IMR-90 (cell line): Measurements from ENCODE around the gene FBXO44. TPM values are rescaled to one million over a fixed set of nuclear protein-coding genes. Genes with fewer than 3 reads are reported as not detected.

Experiments
- ATAC-seq: fragments of 200-7000 bp; cut with Tn5 transposase; 2 replicates; pipeline ENCODE4 v1.9.1; 2020; ENCODE audit warnings: low read depth, mild to moderate bottlenecking, moderate library complexity
- BruUV-seq: library from RNA; stranded (reverse); fragments of 400-500 nt; replicated peaks from 2 replicates; lab custom pipeline; 2021; lab: Mats Ljungman, UMichigan
- CTCF ChIA-PET: fragments of 300-600 bp; formaldehyde crosslinking; extraction: SDS; loops from one replicate; lab custom pipeline; 2021; ENCODE audit warnings: antibody characterized with exemption; lab: Yijun Ruan, JAX
- POLR2A ChIA-PET: fragments of 300-600 bp; sonication (Branson Sonifier 250); formaldehyde crosslinking; loops from one replicate; lab custom pipeline; 2022; ENCODE audit warnings: antibody characterized with exemption; ENCODE audit not compliant: unreplicated experiment; lab: Charles Lee
- DNase-seq: peaks from one replicate; pipeline ENCODE4 v3.0.0; 2013
- H2AFZ ChIP-seq: replicated peaks from 2 replicates; pipeline ENCODE3; 2013; ENCODE audit warnings: low read length, mild to moderate bottlenecking; ENCODE audit not compliant: poor library complexity
- H2AK5ac ChIP-seq: 2 replicates; pipeline ENCODE4 v1.6.1; 2013; ENCODE audit warnings: low read depth, low read length, inconsistent platforms
- H2AK9ac ChIP-seq: replicated peaks from 2 replicates; pipeline ENCODE3; 2013; ENCODE audit warnings: mild to moderate bottlenecking, low read depth, low read length, moderate library complexity; ENCODE audit not compliant: poor library complexity
- H2BK120ac ChIP-seq: 2 replicates; pipeline ENCODE4 v1.6.1; 2013; ENCODE audit warnings: low read depth, low read length, inconsistent platforms
- H2BK15ac ChIP-seq: 3 replicates; pipeline ENCODE4 v1.6.1; 2013; ENCODE audit warnings: low read depth, low read length, inconsistent platforms
- H2BK20ac ChIP-seq: 2 replicates; pipeline ENCODE4 v1.6.1; 2013; ENCODE audit warnings: low read depth, mild to moderate bottlenecking, inconsistent platforms, low read length, moderate library complexity
- H2BK5ac ChIP-seq: 2 replicates; pipeline ENCODE4 v1.6.1; 2013; ENCODE audit warnings: mild to moderate bottlenecking, low read depth, low read length, inconsistent platforms; ENCODE audit not compliant: poor library complexity, severe bottlenecking
- H3K14ac ChIP-seq: replicated peaks from 2 replicates; pipeline ENCODE4 v1.6.1; 2013; ENCODE audit warnings: low read depth, low read length, inconsistent platforms
- H3K18ac ChIP-seq: 2 replicates; pipeline ENCODE4 v1.6.1; 2013; ENCODE audit warnings: low read depth, low read length, control low read depth
- H3K23ac ChIP-seq: 2 replicates; pipeline ENCODE4 v1.6.1; 2013; ENCODE audit warnings: low read depth, low read length, inconsistent platforms
- H3K27ac ChIP-seq: 2 replicates; pipeline ENCODE4 v1.5.1; 2013; ENCODE audit warnings: mild to moderate bottlenecking, control low read depth, low read length; ENCODE audit not compliant: insufficient read depth
- H3K27me3 ChIP-seq: 2 replicates; pipeline ENCODE4 v1.6.1; 2013; ENCODE audit warnings: low read length; ENCODE audit not compliant: control insufficient read depth, insufficient read depth
- H3K36me3 ChIP-seq: 2 replicates; pipeline ENCODE4 v1.6.1; 2013; ENCODE audit warnings: low read length, mixed read lengths; ENCODE audit not compliant: control insufficient read depth, insufficient read depth
- H3K4ac ChIP-seq: 2 replicates; pipeline ENCODE4 v1.6.1; 2013; ENCODE audit warnings: low read depth, low read length, inconsistent platforms
- H3K4me1 ChIP-seq: 2 replicates; pipeline ENCODE4 v1.6.1; 2013; ENCODE audit warnings: low read length, mixed read lengths; ENCODE audit not compliant: control insufficient read depth, insufficient read depth
- H3K4me2 ChIP-seq: 2 replicates; pipeline ENCODE4 v1.6.1; 2013; ENCODE audit warnings: low read depth, mild to moderate bottlenecking, control low read depth, low read length, moderate library complexity
- H3K4me3 ChIP-seq: 2 replicates; pipeline ENCODE4 v1.5.1; 2013; ENCODE audit warnings: low read depth, mild to moderate bottlenecking, control low read depth, low read length, moderate library complexity; ENCODE audit not compliant: insufficient read depth
- H3K56ac ChIP-seq: 2 replicates; pipeline ENCODE4 v1.6.1; 2013; ENCODE audit warnings: low read length, inconsistent platforms; ENCODE audit not compliant: insufficient read depth; ENCODE audit errors: extremely low read depth
- H3K79me1 ChIP-seq, 2 experiments: 2 replicates each; pipeline ENCODE4 v1.6.1; 2013; ENCODE audit warnings: low read length in 2 of 2, inconsistent platforms in 1 of 2, low read depth in 1 of 2
- H3K9ac ChIP-seq: 2 replicates; pipeline ENCODE4 v1.6.1; 2013; ENCODE audit warnings: low read depth, low read length, control low read depth
- H3K9me1 ChIP-seq: 2 replicates; pipeline ENCODE4 v1.6.1; 2013; ENCODE audit warnings: low read length, inconsistent platforms; ENCODE audit not compliant: insufficient read depth
- H3K9me3 ChIP-seq: 2 replicates; pipeline ENCODE4 v1.6.1; 2013; ENCODE audit warnings: low read length; ENCODE audit not compliant: control insufficient read depth, insufficient read depth
- H4K20me1 ChIP-seq: 2 replicates; pipeline ENCODE4 v1.6.1; 2013; ENCODE audit warnings: low read length, inconsistent platforms; ENCODE audit not compliant: insufficient read depth
- H4K5ac ChIP-seq: 2 replicates; pipeline ENCODE4 v1.6.1; 2013; ENCODE audit warnings: mild to moderate bottlenecking, low read depth, low read length, control low read depth
- H4K8ac ChIP-seq, 2 experiments: 2 replicates each; pipeline ENCODE4 v1.6.1; 2013; ENCODE audit warnings: low read depth in 2 of 2, low read length in 2 of 2, control low read depth in 1 of 2, inconsistent platforms in 1 of 2
- H4K91ac ChIP-seq: 2 replicates; pipeline ENCODE4 v1.6.1; 2013; ENCODE audit warnings: low read depth, low read length, inconsistent platforms; ENCODE audit not compliant: insufficient read depth
- BHLHE40 ChIP-seq: fragments of 150-350 bp; IDR thresholded peaks from 2 replicates; pipeline ENCODE4 v1.6.1; 2016; ENCODE audit warnings: mild to moderate bottlenecking, low read depth, low read length
- CEBPB ChIP-seq: IDR thresholded peaks from 2 replicates; pipeline ENCODE4 v1.6.1; 2012; ENCODE audit warnings: low read depth, low read length, improper control_type of control experiment
- CHD1 ChIP-seq: IDR thresholded peaks from 2 replicates; pipeline ENCODE4 v1.6.1; 2012; ENCODE audit warnings: low read depth, low read length, improper control_type of control experiment
- CTCF ChIP-seq: conservative IDR thresholded peaks from 2 replicates; pipeline ENCODE4 v1.5.1; 2012; ENCODE audit warnings: mild to moderate bottlenecking, low read depth, low read length, improper control_type of control experiment
- ELK1 ChIP-seq: fragments of 150-350 bp; IDR thresholded peaks from 2 replicates; pipeline ENCODE4 v1.6.1; 2016; ENCODE audit warnings: low read depth, mild to moderate bottlenecking, low read length, moderate library complexity, borderline replicate concordance
- FOS ChIP-seq: fragments of 150-350 bp; IDR thresholded peaks from 2 replicates; pipeline ENCODE4 v1.6.1; 2016; ENCODE audit warnings: low read depth, low read length
- MAFK ChIP-seq: IDR thresholded peaks from 2 replicates; pipeline ENCODE4 v1.6.1; 2012; ENCODE audit warnings: low read depth, low read length, improper control_type of control experiment
- MAZ ChIP-seq: IDR thresholded peaks from 2 replicates; pipeline ENCODE4 v1.6.1; 2012; ENCODE audit warnings: low read depth, mild to moderate bottlenecking, low read length, improper control_type of control experiment, moderate library complexity, borderline replicate concordance
- MXI1 ChIP-seq: IDR thresholded peaks from 2 replicates; pipeline ENCODE4 v1.6.1; 2012; ENCODE audit warnings: low read depth, mild to moderate bottlenecking, low read length, moderate library complexity, borderline replicate concordance
- NFE2L2 ChIP-seq: fragments of 150-350 bp; IDR thresholded peaks from 2 replicates; pipeline ENCODE4 v1.6.1; 2016; ENCODE audit warnings: low read depth, mild to moderate bottlenecking, low read length
- POLR2A ChIP-seq: IDR thresholded peaks from 2 replicates; pipeline ENCODE4 v1.6.1; 2012; ENCODE audit warnings: mild to moderate bottlenecking, low read depth, low read length
- RAD21 ChIP-seq: IDR thresholded peaks from 2 replicates; pipeline ENCODE4 v1.6.1; 2012; ENCODE audit warnings: low read length, improper control_type of control experiment
- RCOR1 ChIP-seq: IDR thresholded peaks from 2 replicates; pipeline ENCODE4 v1.6.1; 2012; ENCODE audit warnings: mild to moderate bottlenecking, low read length, improper control_type of control experiment; ENCODE audit not compliant: insufficient replicate concordance
- RFX5 ChIP-seq: IDR thresholded peaks from 2 replicates; pipeline ENCODE4 v1.8.0; 2012; ENCODE audit warnings: low read depth, mild to moderate bottlenecking, low read length, moderate library complexity
- SMC3 ChIP-seq: fragments of 150-350 bp; IDR thresholded peaks from 2 replicates; pipeline ENCODE4 v1.6.1; 2016; ENCODE audit warnings: low read depth, mild to moderate bottlenecking, antibody characterized with exemption, low read length, moderate library complexity
- USF2 ChIP-seq: fragments of 150-350 bp; IDR thresholded peaks from 2 replicates; pipeline ENCODE4 v1.6.1; 2017; ENCODE audit warnings: mild to moderate bottlenecking, antibody characterized with exemption, low read length, low read depth
- WGBS, 2 experiments: methylation state at CpG; one replicate each; pipeline versions ENCODE4 v1.1.5 to v1.1.7; 2013; ENCODE audit warnings: missing lambda C conversion rate in 2 of 2; ENCODE audit not compliant: insufficient read length in 1 of 2; ENCODE audit errors: extremely low coverage in 2 of 2; 5-methylcytosine and 5-hydroxymethylcytosine counted together
- dilution Hi-C: fragments of 300-500 bp; cut with HindIII; formaldehyde crosslinking; loops from one replicate; pipeline ENCODE4 v1.14.3; 2018; ENCODE audit warnings: low sequenced_read_pairs; ENCODE audit not compliant: unreplicated experiment
- in situ Hi-C: fragments of 300-500 bp; cut with MboI; formaldehyde crosslinking; loops from 3 replicates; pipeline ENCODE4 v1.14.3; 2019; ENCODE audit warnings: low sequenced_read_pairs, inconsistent platforms, mixed read lengths
- intact Hi-C: fragments of 100-400 bp; cut with micrococcal nuclease; formaldehyde crosslinking; loops from 2 replicates; pipeline ENCODE4 v1.10.0; 2022
- polyA plus RNA-seq, 3 experiments: library from polyadenylated mRNA; depleted of rRNA; stranded (reverse); fragments of >200 nt; gene quantifications; 2 replicates each; pipeline ENCODE4 v1.2.3, GENCODE V29; 2012; ENCODE audit warnings: low replicate concordance in 1 of 3
- total RNA-seq: library from RNA; depleted of rRNA; stranded (reverse); fragments of >200 nt; gene quantifications from 2 replicates; pipeline ENCODE4 v1.2.3, GENCODE V29; 2012

The FBXO44 gene
- total and polyA plus RNA-seq, 2 of the 4 experiments (the other 2 are of a cell fraction), result 9.3 to 25.5 TPM

- Histone ChIP-seq H2AK5ac (no peak overlapping the region), H3K27ac (no peak overlapping the region), H3K56ac (no peak overlapping the region), H3K9ac (no peak overlapping the region), H4K20me1 (no peaks in the 10 kb centered on the region), H4K5ac (no peak overlapping the region), H3K4me3 (no peak overlapping the region), H3K23ac (no peak overlapping the region), H2BK120ac (no peak overlapping the region), H2BK20ac (no peak overlapping the region), H4K91ac (no peak overlapping the region), H3K79me1 (peaks cover 7 to 12% of the 10 kb centered on the region in 2 experiments; a peak in 3 of 4 replicates), H3K9me1 (peaks cover 5% of the 10 kb centered on the region; the same call in 1 of the 2 replicates), H3K4me1 (no peaks in the 10 kb centered on the region), H2AFZ (no peak overlapping the region), H3K14ac (no peak overlapping the region), H2BK15ac (no peak overlapping the region), H3K36me3 (peaks cover 46% of the 10 kb centered on the region), H3K18ac (no peak overlapping the region), H3K4me2 (no peak overlapping the region), H4K8ac (no peak overlapping the region), H2AK9ac (no peak overlapping the region), H3K9me3 (no peaks in the 10 kb centered on the region), H2BK5ac (no peak overlapping the region), H3K27me3 (no peaks in the 10 kb centered on the region), H3K4ac (no peak overlapping the region)
- intact Hi-C loops (no loop called here), dilution Hi-C loops (no loop called here), in situ Hi-C loops (no loop called here)
- DNase-seq (no peak), ATAC-seq (no peak)
- BruUV-seq, result no TSS peak
- TF ChIP-seq SMC3 (no peak), MAZ (no peak), USF2 (no peak), CHD1 (no peak), MXI1 (no peak), CTCF (no peak), RCOR1 (no peak), RAD21 (no peak), ELK1 (no peak), POLR2A (no peak), FOS (no peak), BHLHE40 (no peak), RFX5 (no peak), MAFK (no peak), NFE2L2 (no peak), CEBPB (no peak)
- ChIA-PET POLR2A (no interaction called here), CTCF (no interaction called here)
- 100% methylated on average over 1 of the region's 10 CpGs; no CpG with 5 or more reads in 1 of the 2 experiments for WGBS, 2 experiments
Observed at GRCh38 chr1:11675325-11675724, 20.6 kb downstream of the FBXO44 start.
